ENCODE measurements around the gene LKAAEAR1. TPM values are rescaled to one million over a fixed set of nuclear protein-coding genes. Genes with fewer than 3 reads are reported as not detected.

The LKAAEAR1 gene
- total RNA-seq, 1 experiment from 2014 or later: 1.7 TPM

- ChIA-PET POLR2A (no interaction called here), CTCF (interaction anchor here (1.3 to 1.4 kb wide), 2 partner anchors 49 to 91 kb away, joined by 3 to 7 read pairs; partner anchors contain the start of gene PRPF6)
- TF ChIP-seq MYBL2 (CRISPR knock-in tag; IDR thresholded peaks at IDR 0.05): 0 out of 2 replicates have a peak, but pooled peaks have one; percentile 22
- no peak for TF ChIP-seq TCF7 (CRISPR knock-in tag; IDR thresholded peaks at IDR 0.05; ENCODE audit: low read depth)
- no peaks in the 10 kb centered on the region; the same call in 1 of the 2 replicates for H3K27me3 Mint-ChIP-seq (ENCODE audit: low read depth)
- no peaks in the 10 kb centered on the region for H3K36me3 Mint-ChIP-seq
- H3K27ac Mint-ChIP-seq: no peak overlapping the region; the same call in 1 of the 2 replicates
- no peak overlapping the region for H3K4me3 Mint-ChIP-seq
- no peak for DNase-seq (ENCODE audit: low spot score)
- ATAC-seq: no peak
- H3K4me1 Mint-ChIP-seq: peaks cover 7% of the 10 kb centered on the region; the same call in 1 of the 2 replicates
- no peaks in the 10 kb centered on the region for H3K9me3 Mint-ChIP-seq
Measured at GRCh38 chr20:64071341-64072332, 12.6 kb downstream of the LKAAEAR1 start.

DNA sequence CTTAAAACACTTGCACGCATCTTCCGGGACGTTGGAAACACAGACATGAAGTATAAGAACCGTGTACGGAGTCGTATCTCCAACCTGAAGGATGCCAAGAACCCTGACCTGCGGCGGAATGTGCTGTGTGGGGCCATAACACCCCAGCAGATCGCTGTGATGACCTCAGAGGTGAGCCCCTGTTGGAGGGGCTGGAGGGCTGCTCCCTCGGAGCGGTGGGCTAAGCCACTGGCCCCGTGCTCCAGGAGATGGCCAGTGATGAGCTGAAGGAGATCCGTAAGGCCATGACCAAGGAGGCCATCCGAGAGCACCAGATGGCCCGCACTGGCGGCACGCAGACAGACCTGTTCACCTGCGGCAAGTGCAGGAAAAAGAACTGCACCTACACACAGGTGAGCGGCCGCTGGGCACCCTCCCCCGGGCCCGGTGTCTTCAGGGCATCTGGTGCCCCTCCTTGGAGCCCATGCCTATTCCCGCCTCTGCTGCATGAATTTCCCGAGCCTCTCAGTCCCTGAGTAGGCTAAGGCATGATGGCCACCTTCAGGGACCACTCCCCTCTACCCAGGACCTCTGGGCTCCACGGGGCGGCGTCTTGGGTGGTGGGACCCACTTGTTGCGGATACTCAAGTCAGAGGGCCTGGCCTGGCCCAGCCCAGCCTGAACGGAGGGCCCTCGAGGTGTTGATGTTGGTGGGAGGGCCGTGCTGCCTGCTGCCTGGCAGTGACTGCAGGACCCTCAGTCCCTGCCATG is 13.8 kb downstream of the LKAAEAR1 start:
- Mint-ChIP-seq H3K4me1 (peaks cover 15% of the 10 kb centered on the region), H3K27me3 (ENCODE audit: low read depth) (no peaks in the 10 kb centered on the region; the same call in 1 of the 2 replicates), H3K36me3 (no peaks in the 10 kb centered on the region), H3K9me3 (no peaks in the 10 kb centered on the region), H3K27ac (no peak overlapping the region), H3K4me3 (no peak overlapping the region)
- POLR2A ChIA-PET: interaction anchor here (1.5 kb wide), 1 partner anchor 50 kb away, joined by 6 read pairs; no protein-coding TSS in a partner anchor
- CTCF ChIA-PET: interaction anchor here (0.6 to 2.2 kb wide), 13 partner anchors 10 to 353 kb away, joined by 3 to 16 read pairs (median 4); partner anchors contain the start of genes LKAAEAR1, OPRL1 and PRPF6
- DNase-seq (ENCODE audit: low spot score) (no peak), ATAC-seq (no peak)
- no peak for TF ChIP-seq CBFB (CRISPR knock-in tag; IDR thresholded peaks at IDR 0.05; ENCODE audit: low read depth)
- no peak for TF ChIP-seq SOX15 (CRISPR knock-in tag; IDR thresholded peaks at IDR 0.05)
- TF ChIP-seq NFE2L1 (CRISPR knock-in tag; IDR thresholded peaks at IDR 0.05): no peak
- TF ChIP-seq AR (CRISPR knock-in tag; IDR thresholded peaks at IDR 0.05): no peak
- no peak for TF ChIP-seq GRHL2 (CRISPR knock-in tag; IDR thresholded peaks at IDR 0.05; ENCODE audit: insufficient replicate concordance, severe bottlenecking)
- TF ChIP-seq MAX (CRISPR knock-in tag; IDR thresholded peaks at IDR 0.05): no peak
- no peak for TF ChIP-seq KAT7 (CRISPR knock-in tag; IDR thresholded peaks at IDR 0.05; ENCODE audit: borderline replicate concordance)
- no peak for TF ChIP-seq MLX (CRISPR knock-in tag; IDR thresholded peaks at IDR 0.05)
- no peak for TF ChIP-seq RORB (CRISPR knock-in tag; IDR thresholded peaks at IDR 0.05)
- no peak for TF ChIP-seq NR1H2 (CRISPR knock-in tag; IDR thresholded peaks at IDR 0.05)
- no peak for TF ChIP-seq NFYB (CRISPR knock-in tag; conservative IDR thresholded peaks at IDR 0.05; ENCODE audit: low read depth)
- TF ChIP-seq, protein P1, sequence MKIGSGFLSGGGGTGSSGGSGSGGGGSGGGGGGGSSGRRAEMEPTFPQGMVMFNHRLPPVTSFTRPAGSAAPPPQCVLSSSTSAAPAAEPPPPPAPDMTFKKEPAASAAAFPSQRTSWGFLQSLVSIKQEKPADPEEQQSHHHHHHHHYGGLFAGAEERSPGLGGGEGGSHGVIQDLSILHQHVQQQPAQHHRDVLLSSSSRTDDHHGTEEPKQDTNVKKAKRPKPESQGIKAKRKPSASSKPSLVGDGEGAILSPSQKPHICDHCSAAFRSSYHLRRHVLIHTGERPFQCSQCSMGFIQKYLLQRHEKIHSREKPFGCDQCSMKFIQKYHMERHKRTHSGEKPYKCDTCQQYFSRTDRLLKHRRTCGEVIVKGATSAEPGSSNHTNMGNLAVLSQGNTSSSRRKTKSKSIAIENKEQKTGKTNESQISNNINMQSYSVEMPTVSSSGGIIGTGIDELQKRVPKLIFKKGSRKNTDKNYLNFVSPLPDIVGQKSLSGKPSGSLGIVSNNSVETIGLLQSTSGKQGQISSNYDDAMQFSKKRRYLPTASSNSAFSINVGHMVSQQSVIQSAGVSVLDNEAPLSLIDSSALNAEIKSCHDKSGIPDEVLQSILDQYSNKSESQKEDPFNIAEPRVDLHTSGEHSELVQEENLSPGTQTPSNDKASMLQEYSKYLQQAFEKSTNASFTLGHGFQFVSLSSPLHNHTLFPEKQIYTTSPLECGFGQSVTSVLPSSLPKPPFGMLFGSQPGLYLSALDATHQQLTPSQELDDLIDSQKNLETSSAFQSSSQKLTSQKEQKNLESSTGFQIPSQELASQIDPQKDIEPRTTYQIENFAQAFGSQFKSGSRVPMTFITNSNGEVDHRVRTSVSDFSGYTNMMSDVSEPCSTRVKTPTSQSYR (CRISPR knock-in tag; IDR thresholded peaks at IDR 0.05): no peak
- TF ChIP-seq SMAD4 (CRISPR knock-in tag; IDR thresholded peaks at IDR 0.05): no peak
- TF ChIP-seq CTCF (IDR thresholded peaks at IDR 0.05): no peak

All from WTC11 (cell line).